PC-3 (cell line): ENCODE results near the gene CCL22.

Source experiments
- EZH2phosphoT487 ChIP-seq: fragments of 300-600 bp; sonication (generic); IDR thresholded peaks from 2 replicates; pipeline ENCODE4 v1.6.1; 2018; ENCODE audit warnings: mild to moderate bottlenecking, antibody characterized with exemption, low read length, borderline replicate concordance
- TF ChIP-seq, protein P1 (sequence below): fragments of 300-600 bp; sonication (generic); conservative IDR thresholded peaks from 2 replicates; pipeline ENCODE4 v1.5.1; 2017; ENCODE audit warnings: antibody characterized with exemption, low read depth, mild to moderate bottlenecking, low read length

GRCh38 chr16:57364143-57364542, 5.6 kb downstream of the CCL22 start:
- TF ChIP-seq, protein P1, sequence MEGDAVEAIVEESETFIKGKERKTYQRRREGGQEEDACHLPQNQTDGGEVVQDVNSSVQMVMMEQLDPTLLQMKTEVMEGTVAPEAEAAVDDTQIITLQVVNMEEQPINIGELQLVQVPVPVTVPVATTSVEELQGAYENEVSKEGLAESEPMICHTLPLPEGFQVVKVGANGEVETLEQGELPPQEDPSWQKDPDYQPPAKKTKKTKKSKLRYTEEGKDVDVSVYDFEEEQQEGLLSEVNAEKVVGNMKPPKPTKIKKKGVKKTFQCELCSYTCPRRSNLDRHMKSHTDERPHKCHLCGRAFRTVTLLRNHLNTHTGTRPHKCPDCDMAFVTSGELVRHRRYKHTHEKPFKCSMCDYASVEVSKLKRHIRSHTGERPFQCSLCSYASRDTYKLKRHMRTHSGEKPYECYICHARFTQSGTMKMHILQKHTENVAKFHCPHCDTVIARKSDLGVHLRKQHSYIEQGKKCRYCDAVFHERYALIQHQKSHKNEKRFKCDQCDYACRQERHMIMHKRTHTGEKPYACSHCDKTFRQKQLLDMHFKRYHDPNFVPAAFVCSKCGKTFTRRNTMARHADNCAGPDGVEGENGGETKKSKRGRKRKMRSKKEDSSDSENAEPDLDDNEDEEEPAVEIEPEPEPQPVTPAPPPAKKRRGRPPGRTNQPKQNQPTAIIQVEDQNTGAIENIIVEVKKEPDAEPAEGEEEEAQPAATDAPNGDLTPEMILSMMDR, result no peak
- TF ChIP-seq EZH2phosphoT487, result no peak
